C1 segment of cervical spinal cord (tissue), 14 donors: ENCODE data around the gene EDN3.
"Not testable (repeated sequence)": the region's sequence is repeated elsewhere in the genome, so short reads cannot be mapped to it uniquely, and the experiment has no call there.

Experiments used
- DNase-seq, 14 donors: peaks; one replicate each; lab custom pipeline; 2025; lab: John Stamatoyannopoulos, UW

The EDN3 gene

DNA sequence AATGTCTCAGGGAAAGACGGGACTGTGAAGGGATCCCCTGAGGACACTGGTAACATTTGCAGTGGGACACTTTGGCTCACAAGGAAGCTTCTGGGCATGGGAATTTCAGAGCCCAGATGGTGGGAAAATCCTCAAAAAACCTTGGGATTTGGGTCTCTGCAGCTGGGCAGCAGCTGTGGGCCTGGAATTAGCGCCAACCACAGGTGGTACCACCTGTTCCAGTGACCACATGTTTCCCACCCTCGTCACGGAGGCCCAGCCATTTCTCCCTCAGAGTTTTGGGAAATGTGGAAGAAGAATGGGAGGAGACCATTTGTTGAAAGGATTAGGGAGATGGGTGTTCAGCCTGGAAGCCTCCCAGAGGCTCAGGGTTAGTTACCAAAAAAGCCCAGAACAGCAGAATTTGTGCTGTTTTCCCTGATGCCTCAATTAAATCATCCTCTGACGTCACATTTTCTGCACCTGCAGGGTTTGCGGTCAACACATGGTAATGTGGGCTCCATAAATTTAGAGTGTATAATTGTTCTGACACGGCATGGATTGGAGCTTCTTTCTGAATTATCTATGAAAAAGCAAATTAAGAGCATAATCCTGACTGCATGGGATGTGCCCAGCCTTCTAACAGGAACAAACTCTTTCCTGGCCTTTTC, 34.4 kb downstream of the EDN3 start:
- DNase-seq = no peak

DNA sequence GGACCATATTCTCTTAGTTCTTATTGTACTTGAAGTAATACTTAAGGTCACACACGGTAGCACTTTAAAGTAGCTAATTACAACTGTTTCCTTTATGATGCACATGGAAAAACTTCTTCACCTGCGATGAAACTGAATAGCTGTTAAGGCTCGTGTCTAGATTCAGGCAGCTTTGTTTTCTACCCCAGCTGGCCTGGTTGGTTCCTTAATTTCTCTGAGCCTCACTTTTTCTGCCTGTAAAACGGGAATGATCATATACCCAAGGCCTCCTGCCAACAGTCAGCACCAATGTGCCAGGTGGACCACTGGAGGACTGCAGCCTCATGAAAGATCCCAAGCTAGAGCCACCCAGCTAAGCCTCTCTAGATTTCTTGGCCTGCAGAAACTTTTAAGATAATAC, 35.0 kb downstream of the EDN3 start:
- DNase-seq = no peak

DNA sequence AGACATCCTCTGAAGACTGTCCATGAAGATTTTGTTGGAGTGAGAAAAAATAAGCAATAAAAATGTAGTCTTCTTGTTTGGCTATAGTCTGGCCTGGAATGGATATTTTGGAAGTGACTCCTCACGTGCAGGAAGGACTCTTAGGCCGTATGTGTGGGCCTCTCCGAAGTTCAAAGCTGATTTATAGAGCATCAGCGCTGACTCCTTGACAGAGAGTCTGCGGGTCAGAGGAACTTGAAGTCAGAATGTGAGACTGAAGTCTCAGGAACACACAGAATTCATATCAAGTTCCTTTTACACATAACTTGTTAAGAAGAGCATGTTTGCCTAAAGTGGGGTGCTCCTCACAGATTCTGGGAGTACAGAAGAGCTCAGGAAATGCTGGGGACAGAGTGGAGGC, 36.1 kb downstream of the EDN3 start:
- DNase-seq = no peak

DNA sequence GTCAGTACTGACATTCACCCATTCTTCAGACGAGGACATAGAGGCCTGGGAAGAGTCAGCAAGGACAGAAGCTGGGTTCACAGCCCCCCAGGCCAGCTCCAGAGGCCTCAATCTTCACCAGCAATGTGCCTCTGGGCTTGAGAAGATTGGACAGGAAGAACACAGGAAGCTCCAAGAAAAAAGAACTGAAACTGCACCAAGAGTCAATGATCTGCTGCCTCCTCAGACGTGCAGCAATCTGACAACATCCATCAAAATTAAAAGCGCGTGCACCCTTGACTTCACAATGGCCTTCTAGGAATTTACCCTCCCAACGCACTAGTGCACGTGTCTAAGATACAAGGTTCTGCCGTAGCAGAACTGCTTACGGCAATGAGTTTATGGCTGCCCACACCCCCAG, 38.0 kb downstream of the EDN3 start:
- DNase-seq = not testable (repeated sequence)

DNA sequence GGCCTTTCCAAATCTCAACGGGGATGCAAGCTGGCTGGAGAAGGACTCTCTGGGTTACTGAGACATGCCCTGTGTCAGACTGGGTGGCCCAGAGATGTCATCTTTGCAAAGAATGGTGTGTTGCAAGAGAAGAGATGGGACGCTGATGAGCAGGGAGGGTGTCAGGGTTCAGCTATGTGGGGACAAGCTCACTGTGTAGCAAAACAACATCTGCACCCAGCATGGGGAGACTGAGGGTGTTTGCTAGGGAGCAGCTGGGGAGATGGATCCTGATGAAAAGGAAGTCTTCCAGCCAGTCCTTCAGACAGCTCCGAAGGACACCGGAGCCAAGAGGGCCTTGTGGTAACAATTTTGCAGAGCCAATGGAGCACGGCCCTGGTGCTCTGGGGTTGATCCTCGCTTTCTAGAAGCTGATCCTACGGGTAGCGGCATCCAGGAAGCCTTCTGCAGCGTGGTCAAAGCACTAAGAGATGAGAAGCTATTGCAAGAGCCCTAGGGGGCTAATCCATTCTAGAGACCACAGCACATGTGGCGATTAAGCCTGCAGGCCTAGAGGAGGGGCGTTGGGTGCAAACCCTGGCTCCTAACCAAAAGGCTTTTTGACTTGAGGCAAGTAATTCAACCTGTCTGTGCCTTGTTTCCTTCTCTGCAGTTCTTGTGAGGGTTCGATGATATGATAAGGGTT, 39.9 kb downstream of the EDN3 start:
- no peak for DNase-seq

DNA sequence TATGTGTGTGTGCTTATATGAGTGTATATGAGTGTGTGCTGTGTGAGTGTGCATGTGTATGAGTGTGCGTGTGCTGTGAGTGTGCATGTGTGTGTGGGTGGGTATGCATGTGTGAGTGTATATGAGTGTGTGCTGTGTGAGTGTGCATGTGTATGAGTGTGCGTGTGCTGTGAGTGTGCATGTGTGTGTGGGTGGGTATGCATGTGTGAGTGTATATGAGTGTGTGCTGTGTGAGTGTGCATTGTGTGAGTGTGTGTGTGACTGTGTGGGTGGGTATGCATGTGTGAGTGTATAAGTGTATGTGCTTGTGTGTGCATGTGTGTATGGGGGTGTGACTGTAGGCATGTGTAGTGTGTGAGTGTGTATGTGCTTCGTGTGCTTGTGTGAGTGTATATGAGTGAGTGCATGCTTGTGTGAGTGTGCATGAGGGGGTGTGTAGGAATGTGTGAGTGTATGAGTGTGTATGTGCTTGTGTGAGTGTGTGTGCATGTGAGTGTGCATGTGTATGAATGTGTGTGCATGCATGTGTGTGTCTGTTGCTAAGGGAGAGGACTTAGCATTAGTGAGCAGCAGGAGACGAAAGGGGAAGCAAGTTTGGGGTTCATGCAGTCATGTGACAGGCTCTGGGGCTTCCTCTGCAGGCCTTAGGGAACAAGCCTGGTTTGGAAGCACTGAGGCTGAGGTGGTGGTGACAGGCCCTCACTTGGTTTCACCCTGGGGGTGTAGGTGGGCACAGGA, 41.0 kb downstream of the EDN3 start:
- not testable (repeated sequence) for DNase-seq

DNA sequence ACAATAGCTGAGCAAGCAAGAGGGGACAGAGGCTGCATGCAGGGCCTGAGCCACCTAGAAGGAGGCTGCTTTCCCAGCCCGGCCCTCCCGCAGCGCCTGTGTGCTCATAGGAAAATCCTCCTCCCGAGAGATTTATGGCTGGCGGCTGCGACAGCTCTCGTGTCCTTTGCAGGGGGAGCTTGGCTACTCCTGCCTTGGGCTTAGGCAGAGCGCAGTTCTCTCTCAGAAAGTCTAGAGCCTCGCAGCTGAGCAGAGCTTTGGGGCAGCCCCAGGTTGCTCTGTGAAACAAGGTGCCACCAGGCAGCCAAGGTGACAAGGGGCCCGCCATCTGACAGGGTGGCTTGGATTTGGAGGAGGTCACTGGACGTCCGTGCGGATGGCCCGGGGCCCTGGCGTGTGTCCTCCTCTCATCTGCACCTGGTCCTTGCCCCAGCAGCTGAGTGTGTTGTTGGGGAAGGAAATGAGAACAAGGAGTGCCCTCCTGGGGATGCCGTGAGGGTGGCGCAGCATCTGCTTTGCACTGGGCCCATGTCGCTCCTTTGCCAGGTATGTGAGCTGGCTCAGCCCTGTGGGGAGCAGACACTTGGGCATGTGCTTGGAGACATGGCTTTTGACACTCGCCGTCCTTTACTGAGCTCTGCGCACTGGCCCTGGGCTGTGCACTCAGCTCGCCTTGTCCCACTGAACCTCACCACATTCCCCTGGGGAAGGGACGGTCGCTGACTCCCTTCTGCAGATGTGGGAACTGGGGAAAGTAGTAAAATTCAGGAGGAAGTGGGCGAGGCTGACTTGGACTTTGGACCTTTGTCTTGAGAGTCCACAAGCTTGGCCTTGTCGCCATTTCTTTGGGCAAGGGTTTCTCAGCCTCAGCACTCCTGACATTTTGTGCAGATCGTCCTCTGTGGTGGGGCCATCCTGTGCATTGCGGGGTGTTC, 41.9 kb downstream of the EDN3 start:
- no peak for DNase-seq

DNA sequence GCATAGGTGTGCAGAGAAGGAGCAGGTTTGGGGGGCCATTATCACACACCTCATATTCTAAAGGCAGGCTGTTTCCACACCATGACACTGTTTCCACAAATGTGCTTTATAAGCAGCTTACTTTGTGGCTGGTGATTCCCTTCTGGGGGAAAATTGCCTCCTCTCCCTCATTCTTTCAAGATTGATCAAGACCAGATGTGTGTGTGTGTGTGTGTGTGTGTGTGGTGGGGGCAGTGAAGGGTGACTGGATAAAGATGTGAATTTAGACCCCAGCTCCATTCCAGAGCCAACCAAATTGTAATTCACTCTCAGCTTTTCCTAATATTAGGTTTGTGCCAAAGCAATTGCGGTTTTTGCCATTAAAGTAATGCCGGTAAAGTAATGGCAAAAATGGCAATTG, 45.6 kb downstream of the EDN3 start:
- DNase-seq = no peak

DNA sequence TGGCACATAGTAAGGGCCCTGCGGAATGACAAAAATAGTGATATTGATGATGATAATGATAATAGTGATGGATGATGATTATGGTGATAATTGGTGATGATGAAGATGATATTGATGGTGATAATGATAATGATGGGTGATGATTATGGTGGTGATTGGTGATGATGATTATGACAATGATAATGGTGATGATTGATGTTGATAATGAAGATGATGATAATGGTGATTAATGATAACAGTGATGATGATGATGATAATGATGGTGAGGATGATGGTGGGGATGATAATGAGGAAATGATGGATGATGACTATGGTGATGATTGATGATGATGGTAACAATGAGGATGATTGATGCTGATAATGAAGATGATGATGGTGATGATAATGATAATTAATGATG, 48.9 kb downstream of the EDN3 start:
- DNase-seq = no peak

DNA sequence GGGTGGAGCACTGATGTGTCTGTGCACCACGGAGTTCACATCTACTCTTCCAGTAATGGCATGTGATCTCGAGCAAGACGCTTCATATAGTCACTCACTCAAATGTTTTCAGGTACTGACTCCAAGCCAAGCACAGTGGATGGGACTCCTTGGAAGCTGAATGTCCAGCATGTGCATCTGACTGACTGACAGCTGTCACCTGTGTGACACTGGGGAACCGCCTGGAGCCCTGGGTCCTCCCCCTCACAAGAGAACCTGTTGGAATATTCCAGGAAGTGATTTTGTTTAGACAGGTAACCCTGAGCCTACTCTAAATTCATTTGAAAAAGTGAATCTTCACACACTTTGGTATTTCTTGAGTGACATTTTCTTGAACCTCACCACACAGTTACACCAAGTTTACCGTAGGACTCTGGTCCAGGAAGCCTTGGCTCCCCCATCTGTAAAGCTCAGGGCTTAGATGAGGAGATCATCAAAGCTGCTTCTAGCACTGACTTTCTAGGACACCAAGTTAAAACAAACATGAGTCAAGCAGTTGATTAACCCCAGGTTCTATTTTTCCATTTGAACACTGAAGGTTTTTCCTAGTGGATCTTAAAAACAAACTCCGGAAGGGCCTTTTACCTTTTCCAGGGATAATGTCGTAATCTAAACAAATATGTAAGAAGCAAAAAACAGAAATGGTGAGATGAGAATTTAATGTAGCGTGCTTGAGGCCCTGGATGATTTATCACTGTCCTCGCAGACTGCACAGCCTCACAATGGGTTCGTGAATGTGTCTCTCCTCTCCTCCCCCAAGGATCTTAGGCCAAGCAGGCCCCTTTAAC, 50.1 kb downstream of the EDN3 start:
- no peak for DNase-seq

DNA sequence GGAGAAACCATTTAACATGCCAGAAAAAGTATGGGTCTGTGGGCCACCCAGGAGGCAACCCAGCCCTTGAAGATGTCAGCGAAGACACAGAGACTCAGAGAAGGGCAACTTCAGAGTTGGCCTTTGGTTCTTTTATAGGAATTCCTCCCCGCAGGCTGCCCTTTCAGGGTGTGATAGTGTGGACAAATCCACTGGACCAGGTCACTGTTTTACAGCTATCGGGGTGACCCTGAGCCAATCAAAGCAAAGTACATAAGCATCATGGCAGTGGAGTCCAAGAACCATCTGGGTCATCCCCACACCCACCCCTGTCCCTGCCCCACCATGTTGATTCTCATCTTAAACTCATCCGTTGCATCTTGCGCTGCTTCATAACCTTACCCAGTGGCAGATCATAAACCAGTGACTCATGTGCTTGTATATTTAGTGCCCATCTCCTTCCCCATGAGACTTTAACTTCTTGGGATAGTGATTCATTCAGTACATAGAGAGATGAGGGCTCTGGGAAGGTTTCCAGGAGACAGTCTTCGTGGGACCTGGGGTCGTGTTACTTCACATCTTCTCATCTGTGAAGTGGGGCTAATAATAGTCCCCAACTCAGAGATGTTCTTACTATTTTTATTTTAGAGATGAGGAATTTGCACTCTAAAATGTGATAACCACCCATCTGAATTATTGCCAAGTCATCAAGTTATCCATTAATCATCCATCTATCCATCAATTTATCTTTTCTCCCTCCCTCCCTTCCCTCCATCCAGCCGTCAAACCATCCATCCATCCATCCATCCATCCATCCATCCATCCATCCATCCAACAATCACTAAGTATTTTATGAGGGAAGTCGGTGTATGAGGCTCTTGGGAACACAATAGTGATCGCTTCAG, 51.0 kb downstream of the EDN3 start:
- no peak for DNase-seq

DNA sequence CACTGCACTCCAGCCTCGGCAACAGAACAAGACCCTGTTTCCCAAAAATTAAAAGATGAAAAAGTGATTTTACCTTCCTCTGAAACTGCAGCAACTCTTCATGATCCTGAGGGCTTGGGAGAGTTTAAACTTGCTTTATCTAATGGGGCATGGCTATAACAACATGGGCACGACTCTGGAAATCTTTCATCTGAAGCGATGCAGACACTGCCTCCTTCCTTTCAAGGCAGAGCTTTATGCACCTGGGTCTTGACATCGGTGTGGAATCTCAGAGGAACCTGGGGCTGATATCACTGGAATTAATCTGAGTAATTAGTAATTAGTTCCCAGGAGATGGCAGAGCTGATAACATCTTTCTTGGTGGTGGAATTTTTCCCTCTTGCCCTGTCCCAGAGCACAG, 52.1 kb downstream of the EDN3 start:
- DNase-seq = no peak

DNA sequence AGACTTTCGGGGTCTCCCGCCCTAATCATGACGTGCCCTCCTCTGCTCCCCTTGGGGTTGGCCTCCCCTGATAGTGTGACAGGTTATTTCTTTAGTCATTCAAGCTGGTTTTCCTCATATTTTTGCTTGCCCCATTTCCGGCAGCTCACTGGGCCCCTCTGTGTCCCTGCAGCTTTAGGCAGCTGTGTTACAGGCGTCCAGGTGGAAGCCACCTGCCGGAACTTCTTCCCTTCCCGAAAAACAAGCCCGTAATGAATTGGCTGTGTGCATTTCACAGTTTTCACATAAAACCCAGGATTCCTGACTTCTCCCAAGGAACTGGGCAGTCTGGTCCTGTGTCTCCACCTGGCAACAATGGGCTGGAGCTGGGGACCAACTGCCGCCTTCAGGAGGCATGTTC, 52.6 kb downstream of the EDN3 start:
- DNase-seq = no peak

DNA sequence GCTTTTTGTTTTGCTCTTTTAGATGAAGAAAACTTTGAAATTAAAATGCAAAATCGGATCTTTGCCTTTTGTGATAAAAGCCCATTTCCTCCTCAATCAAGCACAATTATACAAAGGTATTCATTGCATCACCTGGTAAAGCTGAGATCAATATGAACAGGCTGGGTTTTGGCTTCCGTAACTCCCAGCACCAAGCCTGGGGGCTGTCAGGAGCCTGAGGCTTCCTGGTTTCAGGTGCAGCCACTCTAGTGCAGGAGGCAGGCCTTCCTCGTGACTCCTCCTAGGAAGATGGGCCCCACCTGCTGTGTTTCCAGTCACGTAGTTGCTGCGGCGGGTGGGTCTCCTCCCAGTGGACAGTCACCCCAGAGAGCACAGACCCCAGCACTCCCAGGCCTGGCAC, 54.0 kb downstream of the EDN3 start:
- DNase-seq = no peak

DNA sequence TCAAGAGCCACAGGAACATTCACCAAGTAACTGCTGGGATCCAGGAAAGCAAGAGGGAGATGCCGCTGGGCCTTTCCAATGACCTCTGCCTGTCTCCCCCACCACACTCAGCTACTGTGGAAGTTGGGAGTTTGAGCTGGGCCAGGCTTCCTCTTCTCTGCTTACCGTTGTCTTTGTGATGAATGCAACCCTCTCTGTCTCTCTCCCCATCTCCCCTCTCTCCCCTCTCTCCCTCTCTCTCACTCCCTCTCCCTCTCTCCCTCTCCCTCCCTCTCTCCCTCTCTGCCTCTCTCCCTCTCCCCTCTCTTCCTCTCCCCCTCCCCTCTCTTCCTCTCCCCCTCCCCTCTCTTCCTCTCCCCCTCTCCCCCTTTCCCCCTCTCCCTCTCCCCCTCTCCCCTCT, 54.8 kb downstream of the EDN3 start:
- no peak for DNase-seq

DNA sequence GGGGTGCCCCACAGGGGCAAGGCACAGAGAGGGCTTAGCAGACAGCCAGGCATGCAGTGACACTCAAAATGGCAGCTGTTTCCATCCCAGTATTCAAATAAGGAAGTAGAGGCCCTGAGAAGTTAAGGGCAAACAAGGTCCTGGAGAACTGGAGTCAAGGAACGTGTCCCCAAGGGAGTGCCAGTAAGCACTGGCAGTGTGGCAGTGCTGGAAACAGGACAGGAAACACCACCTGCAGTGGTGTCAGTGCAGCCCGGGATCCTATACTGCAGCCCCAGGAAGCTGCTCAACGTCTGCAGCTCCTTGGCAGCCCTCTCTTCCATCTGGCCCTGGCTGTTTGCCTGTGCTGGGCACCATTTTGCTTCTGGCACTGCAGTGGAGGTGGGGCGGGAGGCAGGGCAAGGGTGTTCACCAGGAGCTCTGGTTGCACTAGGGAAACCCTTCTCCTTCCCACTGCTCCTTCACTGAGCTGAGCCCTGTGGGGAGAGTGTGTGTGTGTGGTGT, 56.3 kb downstream of the EDN3 start:
- no peak for DNase-seq

DNA sequence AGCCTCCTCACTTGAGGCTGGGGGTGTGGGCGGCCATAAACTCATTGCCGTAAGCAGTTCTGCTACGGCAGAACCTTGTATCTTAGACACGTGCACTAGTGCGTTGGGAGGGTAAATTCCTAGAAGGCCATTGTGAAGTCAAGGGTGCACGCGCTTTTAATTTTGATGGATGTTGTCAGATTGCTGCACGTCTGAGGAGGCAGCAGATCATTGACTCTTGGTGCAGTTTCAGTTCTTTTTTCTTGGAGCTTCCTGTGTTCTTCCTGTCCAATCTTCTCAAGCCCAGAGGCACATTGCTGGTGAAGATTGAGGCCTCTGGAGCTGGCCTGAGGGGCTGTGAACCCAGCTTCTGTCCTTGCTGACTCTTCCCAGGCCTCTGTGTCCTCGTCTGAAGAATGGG, 58.4 kb downstream of the EDN3 start:
- not testable (repeated sequence) for DNase-seq

DNA sequence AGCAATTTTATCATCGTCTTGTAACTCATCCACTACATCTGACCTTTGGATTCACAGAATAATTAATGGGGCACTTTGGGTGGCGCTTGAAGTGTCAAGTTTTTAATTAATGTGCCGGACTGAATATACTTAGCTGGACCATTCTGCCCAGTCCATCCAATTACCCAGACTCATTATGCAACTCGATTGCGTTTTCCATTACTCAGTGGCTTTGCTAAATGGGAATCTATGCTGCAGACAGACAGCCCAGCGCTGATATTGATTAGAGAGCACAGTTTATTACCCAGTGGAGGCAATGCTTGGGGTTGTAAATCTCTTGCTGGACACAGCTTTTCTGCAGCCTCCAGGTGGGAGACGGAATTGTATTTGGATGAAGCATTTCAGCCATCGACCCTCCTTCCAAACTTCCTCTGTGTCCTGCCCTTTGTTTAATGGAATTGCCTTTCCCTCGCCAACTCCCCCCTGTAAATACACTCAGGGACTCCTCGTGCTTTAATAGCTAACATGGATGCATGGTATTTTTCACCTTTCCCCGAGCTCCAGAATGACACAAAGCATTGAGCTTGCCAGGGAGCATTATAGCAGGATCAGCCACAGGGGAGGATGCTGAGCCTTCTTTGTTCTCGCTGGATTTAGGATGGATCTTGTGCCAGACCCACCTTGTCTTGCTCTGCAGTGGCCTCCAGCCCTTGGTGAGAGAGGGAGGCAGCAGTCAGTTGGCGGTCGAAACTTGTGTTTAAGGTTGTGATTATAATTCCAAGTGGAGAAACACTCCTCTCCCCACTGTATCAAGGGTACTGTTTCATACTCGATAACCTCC, 59.7 kb downstream of the EDN3 start:
- DNase-seq = no peak

DNA sequence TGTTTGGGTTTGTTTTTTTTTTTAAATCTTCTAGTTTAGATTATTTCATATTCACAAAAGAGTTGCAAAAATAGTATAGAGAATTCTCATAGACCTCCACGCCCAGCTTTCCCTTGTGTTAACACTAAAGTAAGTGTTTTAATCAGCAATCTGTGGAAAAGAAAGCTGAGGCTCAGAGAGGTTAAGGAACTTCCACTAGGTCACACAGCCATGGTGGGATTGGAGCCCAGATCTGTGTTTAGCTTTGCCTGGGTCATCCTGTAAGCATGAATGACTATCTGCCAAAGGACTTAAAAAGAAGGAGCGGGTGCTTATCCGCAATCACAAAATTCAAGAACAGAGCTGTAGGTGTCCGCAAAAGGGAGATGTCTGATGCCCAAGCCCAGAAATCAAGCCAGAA, 60.5 kb downstream of the EDN3 start:
- no peak for DNase-seq
